ES-I3 (cell line): ENCODE data around the gene TPST1.
"Not testable (repeated sequence)": the region's sequence is repeated elsewhere in the genome, so short reads cannot be mapped to it uniquely, and the experiment has no call there.

Experiments
- H3K36me3 ChIP-seq: 2 replicates; pipeline ENCODE4 v1.6.1; 2013; ENCODE audit warnings: mild to moderate bottlenecking, low read length, control low read depth, moderate library complexity; ENCODE audit not compliant: insufficient read depth
- H3K4me1 ChIP-seq: 2 replicates; pipeline ENCODE4 v1.6.1; 2013; ENCODE audit warnings: mild to moderate bottlenecking, control low read depth, low read length; ENCODE audit not compliant: insufficient read depth
- H3K9ac ChIP-seq: 2 replicates; pipeline ENCODE4 v1.6.1; 2013; ENCODE audit warnings: low read depth, mild to moderate bottlenecking, low read length, moderate library complexity
- H3K9me3 ChIP-seq: 2 replicates; pipeline ENCODE4 v1.6.1; 2013; ENCODE audit warnings: mild to moderate bottlenecking, low read length, moderate library complexity; ENCODE audit not compliant: control insufficient read depth, insufficient read depth

Gene TPST1

DNA sequence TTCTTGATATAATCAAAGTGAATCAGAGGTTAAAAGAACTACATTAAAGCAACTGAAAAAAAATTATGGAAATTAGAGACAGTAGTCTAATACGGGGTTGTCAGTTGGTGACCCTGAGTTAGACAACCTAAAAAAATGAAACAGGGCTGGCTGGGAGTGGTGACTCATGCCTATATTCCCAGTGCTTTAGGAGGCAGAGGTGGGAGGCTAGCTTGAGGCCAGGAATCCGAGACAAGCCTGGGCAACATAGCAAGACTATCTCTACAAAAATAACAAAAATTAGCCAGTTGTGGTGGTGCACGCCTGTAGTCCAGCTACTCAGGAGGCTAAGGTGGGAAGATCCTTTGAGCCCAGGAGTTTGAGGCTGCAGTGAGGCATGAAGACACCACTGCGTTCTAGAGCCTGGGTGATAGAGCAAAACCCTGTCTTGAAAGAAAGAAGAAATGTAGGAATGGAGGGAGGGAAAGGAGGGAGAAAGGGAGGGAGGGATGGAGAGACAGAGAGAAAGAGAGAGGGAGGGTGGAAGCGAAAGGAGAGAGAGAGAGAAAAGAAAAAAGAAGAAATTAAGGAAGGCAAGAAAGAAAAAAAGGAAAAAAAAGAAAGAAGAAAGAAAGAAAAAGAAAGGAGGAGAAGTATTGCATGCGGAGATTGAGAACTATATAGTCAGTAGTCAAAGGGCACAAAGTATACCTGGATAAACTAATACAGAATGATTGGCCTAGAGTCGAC, 166.1 kb downstream of the TPST1 start:
- no peak overlapping the region for H3K9ac ChIP-seq
- H3K36me3 ChIP-seq = no peaks in the 10 kb centered on the region
- no peaks in the 10 kb centered on the region for H3K9me3 ChIP-seq
- H3K4me1 ChIP-seq = no peaks in the 10 kb centered on the region

DNA sequence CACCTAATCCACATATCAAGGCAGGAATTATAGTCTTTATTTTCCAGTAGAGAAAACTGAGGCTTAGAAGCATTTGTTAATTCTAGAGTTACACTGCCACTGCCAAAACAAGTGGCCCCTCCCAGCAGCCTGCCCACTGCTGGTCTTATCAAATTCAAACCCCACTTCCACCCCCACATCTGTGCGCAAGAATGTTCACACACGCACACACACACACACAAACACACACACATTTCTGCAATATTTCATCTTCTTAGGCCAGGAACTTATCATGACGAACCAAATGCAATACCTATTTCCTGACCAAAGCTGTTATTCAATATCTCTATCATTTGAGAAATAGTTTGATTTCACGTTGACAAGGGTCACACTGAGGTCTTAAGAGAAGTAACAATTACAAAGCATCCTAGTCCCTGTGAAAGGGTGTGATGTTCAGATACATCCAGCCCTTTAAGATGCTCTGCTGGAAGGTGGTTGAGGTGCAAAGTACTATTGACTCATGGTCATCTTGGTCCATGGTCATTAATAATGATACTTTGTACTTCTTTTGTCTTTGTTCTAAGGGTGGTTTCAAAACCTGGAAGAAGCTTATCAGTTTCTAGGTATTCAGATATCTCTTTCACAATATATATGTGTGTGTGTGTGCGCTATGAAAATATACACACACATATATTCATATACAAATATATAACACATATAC, 169.2 kb downstream of the TPST1 start:
- H3K9ac ChIP-seq, H3K36me3 ChIP-seq, H3K4me1 ChIP-seq, H3K9me3 ChIP-seq: not testable (repeated sequence)

DNA sequence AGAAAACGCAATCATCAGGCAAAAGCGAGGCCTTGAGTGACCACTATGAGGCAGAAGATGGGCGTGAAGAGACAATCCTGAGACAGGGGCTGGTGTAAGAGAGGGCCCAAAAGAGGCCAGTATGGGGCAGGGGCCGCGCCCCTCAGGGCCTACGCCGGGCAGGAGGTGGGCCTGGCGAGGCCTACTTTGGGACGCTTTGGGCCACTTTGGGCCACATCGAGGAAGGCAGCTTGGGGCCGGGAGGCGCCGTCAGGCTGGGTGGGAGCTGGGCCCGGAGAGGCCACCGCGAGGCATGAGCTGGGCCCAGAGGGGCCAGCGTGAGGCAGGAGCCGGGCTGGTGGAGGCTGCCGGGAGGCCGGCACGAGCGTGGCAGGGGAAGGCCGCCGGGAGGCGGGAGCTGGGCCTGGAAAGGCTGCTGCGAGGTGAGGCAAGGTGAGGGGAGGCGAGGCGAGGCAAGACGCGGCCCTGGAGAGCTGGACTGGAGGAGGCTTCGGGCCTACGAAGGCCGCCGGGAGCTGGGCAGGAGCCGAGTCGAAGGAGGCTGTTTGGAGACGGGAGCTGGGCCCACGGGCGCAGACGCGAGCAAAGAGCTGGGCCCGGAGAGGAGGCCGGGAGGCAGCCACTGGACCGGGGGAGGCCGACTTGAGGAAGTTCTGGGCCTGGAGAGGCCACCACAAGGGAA, 171.3 kb downstream of the TPST1 start:
- peaks cover 3% of the 10 kb centered on the region; the same call in 1 of the 2 replicates for H3K36me3 ChIP-seq
- no peaks in the 10 kb centered on the region for H3K9me3 ChIP-seq
- H3K9ac ChIP-seq = no peak overlapping the region
- no peaks in the 10 kb centered on the region for H3K4me1 ChIP-seq

DNA sequence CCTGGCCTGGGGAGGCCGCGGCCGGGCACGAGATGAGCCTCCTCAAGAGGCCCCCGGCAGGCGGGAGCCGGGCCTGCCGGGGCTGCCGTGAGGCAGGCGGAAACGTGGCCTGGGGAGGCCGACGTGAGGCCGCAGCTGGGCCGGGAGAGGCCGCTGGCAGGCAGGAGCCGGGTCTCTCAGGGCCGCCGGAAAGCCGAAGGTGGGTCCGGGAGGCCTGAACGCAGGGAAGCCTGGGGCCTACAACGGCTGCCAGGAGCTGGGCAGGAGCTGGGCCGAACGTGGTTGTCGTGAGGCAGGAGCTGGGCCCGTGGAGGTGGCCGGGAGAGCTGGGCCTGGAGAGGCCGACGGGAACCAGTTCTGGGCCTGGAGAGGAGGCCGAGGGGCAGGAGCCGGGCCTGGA, 171.9 kb downstream of the TPST1 start:
- H3K4me1 ChIP-seq = no peaks in the 10 kb centered on the region
- no peaks in the 10 kb centered on the region for H3K9me3 ChIP-seq
- no peak overlapping the region for H3K9ac ChIP-seq
- H3K36me3 ChIP-seq = peaks cover 3% of the 10 kb centered on the region; the same call in 1 of the 2 replicates

DNA sequence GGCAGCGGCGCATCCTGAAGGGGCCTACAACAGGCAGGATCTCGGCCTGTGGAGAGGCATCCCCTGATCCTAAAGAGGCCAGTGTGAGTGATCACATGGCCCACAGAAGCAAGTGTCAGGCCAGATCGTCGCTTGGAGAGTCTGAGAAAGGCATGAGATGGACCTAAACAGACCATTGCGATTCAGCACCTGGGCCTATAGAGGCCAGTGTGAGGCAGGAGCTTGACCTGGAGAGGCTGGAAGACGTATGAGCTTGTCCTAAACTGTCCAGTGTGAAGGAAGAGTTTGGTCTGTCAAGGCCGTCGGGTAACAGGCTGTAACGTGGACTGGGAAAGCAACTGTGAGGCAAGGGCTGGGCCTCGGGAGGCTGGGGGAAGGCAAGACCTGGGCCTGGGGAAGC, 172.6 kb downstream of the TPST1 start:
- H3K9me3 ChIP-seq = no peaks in the 10 kb centered on the region
- no peak overlapping the region for H3K9ac ChIP-seq
- H3K4me1 ChIP-seq = no peaks in the 10 kb centered on the region
- H3K36me3 ChIP-seq = peaks cover 3% of the 10 kb centered on the region; the same call in 1 of the 2 replicates

DNA sequence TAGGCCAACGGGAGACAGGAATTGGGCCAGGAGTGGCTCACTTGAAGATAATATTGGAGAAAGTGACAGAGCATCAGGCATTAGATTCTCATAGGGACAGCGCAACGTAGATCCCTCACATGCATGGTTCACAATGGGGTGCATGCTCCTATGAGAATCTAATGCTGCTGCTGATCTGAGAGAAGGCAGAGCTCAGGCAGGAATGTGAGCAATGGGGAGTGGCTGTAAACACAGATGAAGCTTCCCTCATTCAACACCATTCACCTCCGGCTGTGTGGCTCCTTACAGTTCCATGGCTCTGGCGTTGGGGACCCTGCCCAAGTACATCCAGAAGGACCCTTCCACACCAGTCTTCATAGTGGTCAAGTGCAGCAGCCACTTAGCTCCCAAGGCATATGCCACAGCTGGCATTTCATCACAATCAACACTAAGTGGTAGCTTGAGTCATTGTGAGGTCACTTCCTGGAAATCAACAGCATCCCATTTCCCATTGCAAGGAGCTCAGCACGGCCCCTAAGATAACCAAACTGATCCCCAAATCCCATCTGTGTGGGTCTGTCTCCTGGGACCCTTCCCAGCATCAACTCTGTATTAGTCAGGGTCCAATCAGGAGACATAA, 174.5 kb downstream of the TPST1 start:
- Histone ChIP-seq H3K9me3 (no peaks in the 10 kb centered on the region), H3K9ac (no peak overlapping the region), H3K36me3 (peaks cover 3% of the 10 kb centered on the region; the same call in 1 of the 2 replicates), H3K4me1 (no peaks in the 10 kb centered on the region)

DNA sequence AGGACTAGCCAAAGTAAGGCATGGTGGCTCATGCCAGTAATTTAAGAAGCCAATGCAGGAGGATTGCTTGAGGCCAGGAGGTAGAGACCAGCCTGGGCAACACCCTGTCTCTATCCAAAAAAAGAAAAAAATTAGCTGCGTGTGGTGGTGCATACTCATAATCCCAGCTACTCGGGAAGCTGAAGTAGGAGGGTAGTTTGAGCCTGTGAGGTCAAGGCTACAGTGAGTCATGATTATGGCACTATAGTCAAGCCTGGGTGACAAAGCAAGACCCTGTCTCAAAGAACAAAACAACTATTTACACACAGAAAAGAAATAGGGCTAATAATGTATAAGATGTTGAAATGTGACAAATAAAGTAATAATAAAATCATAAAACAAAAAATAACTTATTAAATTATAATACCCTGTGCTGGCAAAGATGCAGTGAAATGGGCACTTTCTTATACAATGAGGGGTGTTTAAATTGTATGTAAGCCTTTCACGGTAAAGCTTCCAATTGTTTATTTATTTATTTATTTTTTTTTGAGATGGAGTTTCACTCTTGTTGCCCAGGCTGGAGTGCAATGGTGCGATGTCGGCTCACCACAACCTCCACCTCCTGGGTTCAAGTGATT, 175.2 kb downstream of the TPST1 start:
- no peaks in the 10 kb centered on the region for H3K9me3 ChIP-seq
- H3K36me3 ChIP-seq = peaks cover 3% of the 10 kb centered on the region; the same call in 1 of the 2 replicates
- H3K9ac ChIP-seq = no peak overlapping the region

DNA sequence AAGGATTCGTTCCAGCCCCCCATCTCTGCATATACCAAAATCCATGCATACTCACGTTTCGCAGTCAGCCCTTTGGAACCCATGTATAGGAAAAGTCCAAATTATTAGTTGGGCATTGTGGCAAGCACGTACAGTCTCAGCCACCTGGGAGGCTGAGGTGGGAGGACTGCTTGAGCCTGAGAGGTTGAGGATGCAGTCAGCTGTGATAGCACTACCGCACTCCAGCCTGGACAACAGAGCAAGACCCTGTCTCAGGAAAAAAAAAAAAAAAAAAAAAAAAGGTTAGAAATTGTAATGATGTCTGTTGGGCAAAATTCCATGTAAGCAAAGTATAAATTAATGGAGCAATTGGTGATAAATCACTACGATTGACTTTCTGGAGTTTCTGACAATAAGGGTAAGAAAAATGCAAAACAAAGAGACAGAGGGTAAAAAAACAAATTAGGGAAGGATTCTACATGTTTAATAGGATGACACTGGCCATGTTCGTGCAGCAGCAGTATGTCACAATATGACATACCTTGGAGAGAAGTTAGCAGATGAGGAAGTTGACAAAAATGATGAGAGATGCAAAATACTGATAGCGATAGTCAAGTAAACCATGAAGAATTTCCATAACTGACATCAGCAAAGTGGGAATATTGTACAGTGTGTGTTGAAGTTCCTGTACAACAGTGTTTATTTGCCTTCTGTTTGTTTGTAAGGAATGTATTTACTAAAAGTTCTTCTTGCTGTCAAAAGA, 177.2 kb downstream of the TPST1 start:
- not testable (repeated sequence) for H3K9ac ChIP-seq, H3K9me3 ChIP-seq, H3K36me3 ChIP-seq, H3K4me1 ChIP-seq

More for the DNA sequence above, 175.2 kb downstream of the TPST1 start:
- no peaks in the 10 kb centered on the region for H3K4me1 ChIP-seq

DNA sequence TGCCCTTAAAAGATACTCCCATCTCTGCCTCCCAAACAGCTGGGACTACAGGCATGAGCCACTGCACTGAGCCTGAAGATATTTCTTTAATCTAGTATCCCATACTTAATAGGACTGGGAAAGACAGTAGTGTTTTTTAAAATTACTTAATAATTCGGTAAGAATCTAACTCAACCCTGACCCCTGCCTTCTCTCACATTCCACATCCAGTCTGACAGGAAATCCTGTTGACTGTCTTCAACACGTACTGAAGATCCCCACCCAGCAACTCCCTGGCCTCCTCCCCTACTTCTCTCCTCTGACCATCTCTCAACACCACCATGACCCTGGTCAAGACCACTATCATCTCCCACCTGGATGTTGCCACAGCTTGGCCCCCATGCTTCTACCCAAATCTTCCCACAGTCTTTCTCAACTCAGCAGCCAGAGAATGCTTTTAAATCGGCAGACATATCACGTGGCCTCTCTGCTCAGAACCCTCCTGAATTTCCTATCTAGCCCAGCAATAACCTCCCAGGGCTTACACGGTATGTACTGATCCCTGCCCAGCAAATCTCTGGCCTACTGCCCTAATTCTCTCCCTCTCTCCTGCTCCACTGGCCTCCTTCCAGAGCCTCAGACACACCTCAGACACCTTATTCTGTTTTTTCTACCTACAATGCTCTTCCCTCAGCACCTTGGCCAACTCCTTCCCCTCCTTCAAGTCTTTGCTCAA, 180.2 kb downstream of the TPST1 start:
- not testable (repeated sequence) for H3K36me3 ChIP-seq, H3K9ac ChIP-seq, H3K9me3 ChIP-seq, H3K4me1 ChIP-seq

DNA sequence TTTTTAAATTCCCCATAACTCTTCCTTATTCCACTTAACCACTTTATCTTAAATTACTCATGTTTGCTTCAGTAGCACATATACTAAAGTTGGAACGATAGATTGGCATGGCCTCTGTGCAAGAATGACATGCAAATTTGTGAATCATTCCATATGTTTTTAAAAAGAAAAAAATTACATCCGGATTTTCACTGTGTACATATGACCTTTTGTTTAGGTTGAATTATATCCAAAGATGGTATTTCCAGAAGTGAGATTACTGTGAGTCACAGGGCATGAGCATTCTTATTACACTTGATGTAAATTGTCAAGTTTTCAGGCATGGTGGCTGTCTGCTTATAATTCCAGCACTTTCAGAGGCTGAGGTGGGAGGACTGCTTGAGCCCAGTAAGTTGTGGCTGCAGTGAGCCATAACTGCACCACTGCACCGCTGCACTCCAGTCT, 190.0 kb downstream of the TPST1 start:
- not testable (repeated sequence) for H3K9ac ChIP-seq, H3K4me1 ChIP-seq, H3K9me3 ChIP-seq, H3K36me3 ChIP-seq

DNA sequence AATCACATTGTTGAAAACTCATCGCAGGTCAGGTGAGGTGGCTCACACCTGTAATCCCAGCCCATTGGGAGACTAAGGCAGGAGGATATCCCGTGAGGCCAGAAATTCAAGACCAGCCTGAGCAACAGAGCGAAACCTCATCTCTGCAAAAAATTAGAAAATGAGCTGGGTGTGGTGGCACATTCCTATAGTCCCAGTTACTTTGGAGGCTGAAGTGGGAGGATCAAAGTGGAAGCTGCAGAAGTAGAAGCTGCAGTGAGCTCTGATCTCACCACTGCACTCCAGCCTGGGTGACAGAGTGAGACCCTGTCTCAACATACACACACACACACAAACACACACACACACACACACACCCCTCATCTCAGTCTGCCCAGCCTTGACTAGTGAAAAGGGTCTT, 190.9 kb downstream of the TPST1 start:
- H3K9me3 ChIP-seq, H3K9ac ChIP-seq, H3K4me1 ChIP-seq, H3K36me3 ChIP-seq: not testable (repeated sequence)

DNA sequence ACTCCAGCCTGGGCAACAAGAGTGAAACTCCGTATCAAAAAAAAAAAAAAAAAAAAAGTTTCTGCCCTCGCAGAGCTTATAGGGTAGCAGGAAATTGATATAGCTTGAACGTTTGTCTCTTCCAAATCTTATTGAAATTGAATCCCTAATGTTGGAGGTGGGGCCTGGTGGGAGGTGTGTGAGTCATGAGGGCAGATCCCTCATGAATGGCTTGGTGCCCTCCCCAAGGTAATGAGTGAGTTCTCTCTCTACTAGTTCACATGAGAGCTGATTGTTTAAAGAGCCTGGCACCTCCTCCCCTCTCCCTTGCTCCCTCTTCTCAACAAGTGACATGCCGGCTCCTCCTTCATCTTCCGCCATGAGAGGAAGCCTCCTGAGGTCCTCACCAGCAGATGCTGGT, 193.7 kb downstream of the TPST1 start:
- not testable (repeated sequence) for H3K4me1 ChIP-seq, H3K9me3 ChIP-seq, H3K9ac ChIP-seq, H3K36me3 ChIP-seq

DNA sequence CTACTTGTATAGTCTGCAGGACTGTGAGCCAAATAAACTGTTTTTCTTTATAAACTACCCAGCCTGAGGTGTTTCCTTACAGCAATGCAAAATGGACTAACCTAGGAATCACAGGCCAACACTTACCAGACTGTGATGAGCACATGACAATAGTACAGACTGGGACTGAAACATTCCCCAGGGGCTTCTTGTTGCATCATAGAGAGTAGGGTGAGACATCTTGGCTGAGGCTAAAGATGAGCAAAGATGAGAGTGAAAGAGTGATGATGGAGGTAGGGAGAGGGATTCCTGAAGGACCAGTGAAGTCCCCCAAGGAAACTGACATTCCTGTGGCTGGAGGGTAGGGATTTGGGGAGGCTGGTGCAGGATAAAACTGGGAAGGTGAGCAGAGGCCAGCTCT, 194.4 kb downstream of the TPST1 start:
- no peaks in the 10 kb centered on the region for H3K9me3 ChIP-seq
- H3K4me1 ChIP-seq = no peaks in the 10 kb centered on the region
- peaks cover 6% of the 10 kb centered on the region; the same call in 1 of the 2 replicates for H3K36me3 ChIP-seq
- H3K9ac ChIP-seq = no peak overlapping the region
